ENCODE results near the gene DGKH. TPM values are rescaled to one million over a fixed set of nuclear protein-coding genes. Genes with fewer than 3 reads are reported as not detected.
"Not testable (repeated sequence)": the region's sequence is repeated elsewhere in the genome, so short reads cannot be mapped to it uniquely, and the experiment has no call there.

Gene DGKH
- total RNA-seq, 1 experiment from 2014 or later, result 3.7 TPM

DNA sequence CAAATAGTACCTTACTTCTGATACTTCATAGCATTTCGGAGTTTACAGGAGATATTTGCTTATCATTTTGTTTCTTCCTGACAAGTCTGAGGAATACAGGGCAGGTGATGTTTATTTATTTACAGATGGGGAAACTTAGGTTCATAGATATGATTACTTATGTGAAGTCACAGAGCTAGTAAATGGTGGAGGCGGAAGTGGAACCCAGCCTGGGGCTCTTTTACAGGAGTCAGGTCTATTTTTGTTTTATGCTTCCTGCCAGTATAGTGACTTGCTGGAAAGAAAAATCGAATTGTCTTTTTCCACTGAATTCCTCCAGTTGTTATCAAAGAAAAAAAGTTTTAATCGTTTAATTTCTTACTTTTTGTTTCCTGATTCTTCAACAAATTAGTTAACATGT lies 66.5 kb downstream of the DGKH start:
- no peaks in the 10 kb centered on the region; the same call in 1 of the 2 replicates for H3K36me3 ChIP-seq
- H3K9me3 ChIP-seq, result no peaks in the 10 kb centered on the region
- no peaks in the 10 kb centered on the region for H3K27me3 ChIP-seq
- H3K4me3 ChIP-seq, result no peak overlapping the region
- DNase-seq, result no peak

DNA sequence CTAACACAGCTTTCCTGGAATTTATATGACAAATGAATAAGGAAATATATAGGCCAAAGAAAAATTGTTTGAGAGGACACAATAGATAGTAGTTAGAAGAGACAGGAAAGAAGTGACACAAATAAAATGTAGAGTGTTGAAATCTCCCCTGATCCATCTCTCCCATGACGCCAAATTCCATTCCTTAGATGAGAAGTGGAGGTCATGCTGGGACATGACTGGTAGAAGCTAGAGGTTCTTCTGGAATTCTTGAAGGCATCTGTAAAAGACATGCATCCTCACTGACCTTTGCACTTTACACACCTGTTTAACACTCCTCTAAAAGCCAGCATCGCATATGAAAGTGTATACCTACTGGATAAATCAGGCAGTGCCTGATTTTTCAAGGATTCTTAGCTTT lies 67.8 kb downstream of the DGKH start:
- H3K36me3 ChIP-seq, result no peaks in the 10 kb centered on the region; the same call in 1 of the 2 replicates
- no peak for DNase-seq
- no peaks in the 10 kb centered on the region for H3K9me3 ChIP-seq
- no peak overlapping the region for H3K4me3 ChIP-seq
- no peaks in the 10 kb centered on the region for H3K27me3 ChIP-seq

DNA sequence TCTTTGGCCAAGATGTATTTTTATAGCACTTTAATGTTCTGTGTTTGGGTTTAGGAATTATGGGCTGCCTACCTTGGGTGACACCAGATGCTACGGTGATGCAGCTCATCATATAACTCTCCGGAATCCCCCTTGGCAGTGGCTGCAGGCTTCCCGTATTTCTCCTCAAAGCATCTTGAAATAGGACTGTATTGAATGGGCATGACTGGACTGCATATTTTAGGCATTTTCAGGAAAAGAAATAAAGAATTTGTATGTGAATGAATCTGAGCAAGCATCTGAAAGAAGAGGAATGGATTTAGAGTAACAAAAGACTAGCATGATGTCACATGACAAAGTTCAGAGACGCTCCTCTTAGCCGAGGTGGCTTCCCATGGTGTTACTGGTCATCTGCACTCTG lies 70.6 kb downstream of the DGKH start:
- Histone ChIP-seq H3K36me3 (no peaks in the 10 kb centered on the region; the same call in 1 of the 2 replicates), H3K9me3 (no peaks in the 10 kb centered on the region), H3K4me3 (no peak overlapping the region), H3K27me3 (no peaks in the 10 kb centered on the region)
- DNase-seq, result no peak

DNA sequence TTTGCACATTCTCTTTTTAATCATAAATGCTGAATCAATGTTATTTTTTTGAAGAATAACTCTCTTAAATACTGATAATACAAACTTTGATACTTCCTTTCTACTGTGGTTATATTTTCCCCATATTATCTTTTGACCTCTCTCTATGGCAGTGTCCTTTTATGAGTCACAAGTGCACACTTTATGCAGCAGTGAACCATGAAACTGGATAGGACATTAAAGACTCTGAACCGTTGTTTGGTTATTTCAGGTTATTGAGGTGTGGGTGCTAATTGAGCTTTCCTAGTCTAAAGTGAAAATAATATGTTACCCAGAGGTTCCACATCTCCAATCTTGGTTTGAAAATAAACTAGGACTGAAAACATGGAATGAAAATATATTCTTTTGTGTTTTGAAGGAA lies 71.4 kb downstream of the DGKH start:
- H3K36me3 ChIP-seq, result no peaks in the 10 kb centered on the region; the same call in 1 of the 2 replicates
- DNase-seq, result no peak
- H3K4me3 ChIP-seq, result no peak overlapping the region
- H3K9me3 ChIP-seq, result no peaks in the 10 kb centered on the region
- no peaks in the 10 kb centered on the region for H3K27me3 ChIP-seq

DNA sequence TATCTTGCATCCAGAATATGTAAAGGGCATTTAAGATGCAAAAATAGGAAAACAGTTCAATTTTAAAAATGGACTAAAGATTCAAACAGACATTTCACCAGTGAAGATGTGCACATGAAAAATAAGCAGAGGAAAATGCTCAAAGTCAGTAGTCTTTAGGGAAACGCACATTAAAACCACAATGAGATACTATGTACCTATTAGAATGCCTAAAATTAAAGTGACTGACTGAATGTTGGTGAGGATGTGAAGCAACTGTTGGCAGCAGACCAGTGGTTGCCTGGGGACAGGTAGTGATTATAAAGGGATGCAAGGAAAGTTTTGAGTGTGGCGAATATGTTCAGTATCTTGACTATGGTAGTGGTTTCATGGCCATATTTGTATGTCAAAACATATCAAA lies 75.2 kb downstream of the DGKH start:
- no peaks in the 10 kb centered on the region for H3K27me3 ChIP-seq
- no peak overlapping the region for H3K4me3 ChIP-seq
- H3K9me3 ChIP-seq, result no peaks in the 10 kb centered on the region
- no peak for DNase-seq
- no peaks in the 10 kb centered on the region for H3K36me3 ChIP-seq

DNA sequence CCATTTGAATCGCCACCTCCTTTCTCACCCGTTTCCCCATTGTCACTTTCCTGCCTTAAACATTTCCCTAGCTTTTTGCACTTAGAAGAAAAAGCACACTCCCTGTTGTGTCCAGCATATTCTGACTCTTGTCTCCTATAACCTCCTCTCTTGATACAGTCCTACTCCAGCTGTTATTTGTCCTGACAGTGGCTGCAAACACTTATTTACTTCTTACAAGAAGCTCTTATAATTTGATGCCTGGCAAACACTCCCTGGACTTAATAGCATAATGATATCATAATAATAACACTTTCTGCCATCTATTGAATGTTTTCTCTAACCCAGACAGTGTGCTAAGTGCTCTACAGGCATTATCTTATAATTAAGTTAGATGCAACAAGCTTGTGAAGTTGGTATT lies 76.6 kb downstream of the DGKH start:
- H3K27me3 ChIP-seq, result no peaks in the 10 kb centered on the region
- peaks cover 2% of the 10 kb centered on the region; the same call in 1 of the 2 replicates for H3K36me3 ChIP-seq
- H3K4me3 ChIP-seq, result no peak overlapping the region
- H3K9me3 ChIP-seq, result no peaks in the 10 kb centered on the region
- no peak for DNase-seq

DNA sequence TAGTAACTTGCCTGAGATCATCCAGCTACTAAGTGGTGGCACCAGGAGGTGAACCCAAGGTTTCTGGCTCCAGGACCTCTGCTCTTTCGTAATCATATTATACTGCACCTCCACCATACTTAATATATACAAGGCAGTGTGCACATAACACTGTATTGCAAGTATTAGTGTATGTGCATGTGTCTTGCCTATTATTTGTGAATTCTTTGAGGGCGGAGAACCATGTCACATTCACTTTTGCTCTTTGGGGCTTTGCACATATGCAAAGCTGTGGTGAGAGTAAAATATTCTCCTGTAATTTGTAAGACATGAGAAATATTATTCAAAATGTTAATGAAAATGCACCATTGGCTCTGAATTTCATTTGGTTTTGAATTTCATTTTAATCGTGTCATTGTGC lies 78.6 kb downstream of the DGKH start:
- peaks cover 19% of the 10 kb centered on the region for H3K36me3 ChIP-seq
- no peaks in the 10 kb centered on the region for H3K9me3 ChIP-seq
- H3K27me3 ChIP-seq, result no peaks in the 10 kb centered on the region
- no peak for DNase-seq
- H3K4me3 ChIP-seq, result no peak overlapping the region

DNA sequence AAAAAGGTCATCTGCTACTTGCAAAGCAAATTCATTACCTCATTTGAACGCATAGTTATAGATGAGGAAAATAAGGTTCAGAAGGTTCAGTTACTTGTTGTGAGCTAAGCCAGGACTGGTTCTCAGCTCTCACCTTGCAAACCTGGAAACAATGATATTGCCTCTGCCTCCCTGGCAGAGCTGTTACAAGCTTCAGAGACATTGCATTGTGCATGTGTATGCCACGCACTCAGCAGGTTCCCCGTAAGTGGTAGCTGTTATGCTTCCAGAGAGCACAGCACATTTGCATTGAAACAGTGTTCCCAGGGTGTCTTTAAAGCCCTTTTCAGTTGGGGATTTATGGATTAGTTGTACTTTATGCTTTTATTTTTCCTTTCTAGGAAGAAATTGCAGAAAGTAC lies 80.6 kb downstream of the DGKH start:
- no peak for DNase-seq
- Histone ChIP-seq H3K9me3 (no peaks in the 10 kb centered on the region), H3K4me3 (no peak overlapping the region), H3K27me3 (no peaks in the 10 kb centered on the region), H3K36me3 (peaks cover 19% of the 10 kb centered on the region)

DNA sequence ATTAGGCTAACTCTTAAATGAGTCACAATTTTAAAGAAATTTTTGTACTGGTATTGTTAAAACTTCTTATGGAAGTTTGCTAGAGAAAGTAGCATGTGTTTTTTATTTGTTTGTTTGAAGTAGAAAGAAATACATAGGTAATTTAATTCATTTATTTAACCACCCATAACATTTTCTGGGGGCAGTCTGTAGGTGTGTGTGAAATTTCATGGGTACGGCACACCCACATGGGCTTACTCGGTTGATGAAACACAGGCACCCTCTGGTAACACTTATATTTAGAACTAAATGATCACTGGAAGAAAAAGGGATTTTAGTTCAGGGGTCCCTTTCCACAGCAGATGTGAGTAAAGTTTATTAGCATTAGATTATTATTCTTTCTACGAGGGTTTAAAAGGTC lies 88.1 kb downstream of the DGKH start:
- no peaks in the 10 kb centered on the region for H3K9me3 ChIP-seq
- H3K4me3 ChIP-seq, result no peak overlapping the region
- no peak for DNase-seq

DNA sequence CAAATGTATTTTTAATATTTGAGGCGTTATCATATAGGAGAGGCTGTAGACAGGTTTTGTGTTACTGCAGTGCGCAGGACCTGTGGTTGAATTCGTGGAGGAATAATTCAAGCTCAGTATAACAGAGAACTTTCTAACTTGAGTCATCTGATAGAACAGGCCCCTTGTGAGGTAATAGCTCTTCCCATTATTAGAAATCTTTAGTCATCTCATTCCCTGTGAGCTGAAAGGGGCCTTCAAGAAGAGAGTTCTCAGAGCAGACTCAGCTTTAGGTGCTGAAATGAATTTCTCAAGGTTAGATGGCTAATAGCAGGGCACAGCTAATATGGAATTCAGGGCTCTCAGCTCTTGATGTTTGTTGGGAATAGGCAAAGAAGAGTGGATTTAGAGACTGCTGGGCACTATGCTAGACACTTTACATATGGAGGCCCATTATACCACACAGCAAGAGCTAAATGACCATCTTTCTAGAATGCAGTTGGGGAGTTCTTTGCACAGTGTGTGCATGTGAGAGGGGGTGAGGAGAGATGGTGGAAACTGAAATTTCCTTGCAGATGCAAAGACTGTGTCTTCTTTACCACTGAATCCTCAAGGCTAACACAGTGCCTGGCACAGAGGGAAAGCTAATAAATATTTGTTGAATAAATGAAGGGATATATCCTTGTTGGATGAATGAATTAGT lies 89.5 kb downstream of the DGKH start:
- Histone ChIP-seq H3K4me3 (no peak overlapping the region), H3K9me3 (no peaks in the 10 kb centered on the region), H3K36me3 (peaks cover 5% of the 10 kb centered on the region), H3K27me3 (no peaks in the 10 kb centered on the region)
- no peak for DNase-seq

More for the DNA sequence above, 88.1 kb downstream of the DGKH start:
- Histone ChIP-seq H3K27me3 (no peaks in the 10 kb centered on the region), H3K36me3 (peaks cover 7% of the 10 kb centered on the region)

DNA sequence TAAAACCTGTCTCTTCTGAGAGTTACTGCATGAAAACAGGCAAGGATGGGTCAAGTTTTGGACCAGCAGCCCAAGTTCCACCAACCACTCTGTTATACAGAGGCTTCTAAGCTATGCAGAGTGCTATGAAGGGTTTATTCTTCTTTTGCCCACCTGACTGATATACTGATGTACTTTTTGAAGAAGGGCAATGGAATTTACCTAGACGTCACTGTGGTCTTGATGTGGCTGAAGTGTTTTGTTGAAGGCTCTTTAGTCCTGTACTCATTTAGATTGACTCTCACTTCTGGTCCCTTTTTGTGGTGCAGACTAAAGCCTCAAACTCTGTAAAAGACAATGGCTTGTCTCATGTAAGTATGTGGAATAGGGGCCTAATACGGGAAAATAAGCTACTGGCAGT lies 92.0 kb downstream of the DGKH start:
- Histone ChIP-seq H3K27me3 (no peaks in the 10 kb centered on the region), H3K9me3 (no peaks in the 10 kb centered on the region), H3K36me3 (peaks cover 5% of the 10 kb centered on the region), H3K4me3 (no peak overlapping the region)
- no peak for DNase-seq

DNA sequence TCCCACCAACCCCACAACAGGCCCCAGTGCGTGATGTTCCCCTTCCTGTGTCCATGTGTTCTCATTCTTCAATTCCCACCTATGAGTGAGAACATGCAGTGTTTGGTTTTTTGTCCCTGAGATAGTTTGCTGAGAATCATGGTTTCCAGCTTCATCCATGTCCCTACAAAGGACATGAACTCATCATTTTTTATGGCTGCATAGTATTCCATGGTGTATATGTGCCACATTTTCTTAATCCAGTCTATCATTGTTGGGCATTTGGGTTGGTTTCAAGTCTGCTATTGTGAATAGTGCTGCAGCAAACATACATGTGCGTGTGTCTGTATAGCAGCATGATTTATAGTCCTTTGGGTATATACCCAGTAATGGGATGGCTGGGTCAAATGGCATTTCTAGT lies 92.6 kb downstream of the DGKH start:
- not testable (repeated sequence) for DNase-seq, H3K36me3 ChIP-seq, H3K27me3 ChIP-seq, H3K4me3 ChIP-seq, H3K9me3 ChIP-seq

DNA sequence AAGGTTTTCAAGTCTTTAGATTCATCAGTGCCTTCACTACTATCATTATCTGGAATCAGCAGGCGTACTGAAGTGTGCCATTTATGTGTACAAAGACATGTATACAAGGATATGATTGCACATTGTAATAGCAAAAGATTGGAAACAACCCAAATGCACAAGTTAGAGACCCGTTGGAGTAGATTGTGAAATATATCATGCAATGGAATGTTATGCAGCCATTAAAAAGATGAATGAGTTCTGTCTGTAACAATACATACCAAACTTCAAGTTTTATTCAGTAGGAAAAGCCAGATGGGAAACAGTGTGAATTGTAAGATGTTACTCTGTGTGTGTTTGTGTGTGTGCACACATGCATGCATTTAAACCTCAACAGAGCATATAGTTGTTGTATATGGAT lies 97.9 kb downstream of the DGKH start:
- no peaks in the 10 kb centered on the region for H3K9me3 ChIP-seq

DNA sequence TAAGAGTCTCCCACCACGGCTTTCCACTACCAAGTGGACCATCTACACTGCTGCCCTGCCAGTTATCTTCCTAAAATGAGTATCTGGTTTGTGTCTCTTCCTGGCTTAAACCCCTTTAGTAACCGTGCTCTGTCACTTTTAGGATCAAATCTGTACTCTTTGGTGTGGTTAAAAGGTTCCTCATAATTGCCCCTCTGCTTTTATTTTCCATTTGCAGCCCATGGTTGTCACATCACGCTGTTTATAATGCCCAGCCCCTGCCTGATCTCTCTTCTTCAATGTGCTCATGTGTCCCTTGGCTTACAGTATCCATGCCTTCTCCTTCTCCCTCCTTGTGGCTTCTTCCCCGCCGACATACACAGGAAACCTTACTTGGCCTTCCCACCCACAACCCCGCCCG lies 100.1 kb downstream of the DGKH start:
- Histone ChIP-seq H3K27me3 (no peaks in the 10 kb centered on the region), H3K4me3 (no peak overlapping the region)

More for the DNA sequence above, 97.9 kb downstream of the DGKH start:
- no peak for DNase-seq
- H3K4me3 ChIP-seq, result no peak overlapping the region
- H3K27me3 ChIP-seq, result no peaks in the 10 kb centered on the region
- peaks cover 6% of the 10 kb centered on the region; the same call in 1 of the 2 replicates for H3K36me3 ChIP-seq

DNA sequence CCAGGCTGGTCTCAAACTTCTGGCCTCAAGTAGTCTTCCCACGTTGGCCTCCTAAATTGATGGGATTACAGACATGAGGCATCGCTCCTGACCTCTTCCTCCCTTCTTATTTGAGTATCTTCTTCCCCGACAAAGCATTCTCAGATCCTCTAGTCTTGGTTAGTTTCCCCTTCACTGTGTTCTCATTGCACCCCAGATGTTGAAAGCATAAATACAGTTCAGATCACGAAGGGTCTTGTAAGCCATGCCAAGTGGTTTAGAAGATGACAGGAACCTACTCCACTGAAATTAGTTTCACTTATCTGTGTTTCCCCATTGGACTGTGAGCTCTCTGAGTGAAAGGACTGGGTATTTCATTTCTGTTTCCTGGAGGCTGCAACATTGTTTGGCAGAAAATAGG lies 100.7 kb downstream of the DGKH start:
- DNase-seq, result no peak
- Histone ChIP-seq H3K4me3 (no peak overlapping the region), H3K27me3 (no peaks in the 10 kb centered on the region), H3K9me3 (no peaks in the 10 kb centered on the region), H3K36me3 (peaks cover 4% of the 10 kb centered on the region; the same call in 1 of the 2 replicates)

More for the DNA sequence above, 100.1 kb downstream of the DGKH start:
- Histone ChIP-seq H3K9me3 (no peaks in the 10 kb centered on the region), H3K36me3 (peaks cover 4% of the 10 kb centered on the region; the same call in 1 of the 2 replicates)
- no peak for DNase-seq

DNA sequence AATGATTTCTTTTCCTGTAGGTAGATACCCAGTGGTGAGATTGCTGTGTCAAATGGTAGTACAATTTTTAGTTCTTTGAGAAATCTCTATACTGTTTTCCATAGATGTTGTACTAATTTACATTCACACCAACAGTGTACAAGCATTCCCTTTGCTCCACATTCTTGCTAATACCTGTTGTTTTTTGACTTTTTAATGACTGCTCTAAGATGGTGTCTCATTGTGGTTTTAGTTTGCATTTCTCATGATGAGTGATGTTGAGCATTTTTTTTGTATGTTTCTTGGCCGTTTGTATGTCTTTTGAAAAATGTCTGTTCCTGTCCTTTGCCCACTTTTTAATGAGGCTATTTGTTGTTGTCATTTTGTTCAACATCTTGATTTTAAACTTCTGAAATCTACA lies 103.3 kb downstream of the DGKH start:
- Histone ChIP-seq H3K4me3 (no peak overlapping the region), H3K27me3 (no peaks in the 10 kb centered on the region), H3K36me3 (peaks cover 9% of the 10 kb centered on the region), H3K9me3 (no peaks in the 10 kb centered on the region)
- no peak for DNase-seq

DNA sequence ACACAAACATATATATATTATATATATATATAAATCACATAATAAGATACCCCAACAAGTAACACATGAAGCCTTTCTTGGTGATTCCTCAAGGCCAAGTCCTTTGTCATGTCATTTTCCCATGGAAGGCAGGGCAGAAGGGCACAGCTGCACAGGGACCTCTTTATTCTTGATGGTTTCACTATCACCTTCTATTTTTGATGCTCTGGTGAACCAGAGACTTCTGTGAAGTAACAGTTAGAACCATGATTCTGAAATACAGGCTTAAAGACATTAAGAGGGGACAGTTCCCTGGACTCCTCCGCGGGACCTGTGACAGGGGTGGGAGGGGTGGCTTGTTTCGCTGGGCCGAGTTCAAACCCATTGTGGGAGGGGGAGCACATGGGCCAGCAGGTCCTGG lies 104.0 kb downstream of the DGKH start:
- DNase-seq, result no peak
- Histone ChIP-seq H3K36me3 (peaks cover 9% of the 10 kb centered on the region), H3K27me3 (no peaks in the 10 kb centered on the region), H3K9me3 (no peaks in the 10 kb centered on the region), H3K4me3 (no peak overlapping the region)
